H1 (cell line): ENCODE measurements around the gene DNAJC10. TPM values are rescaled to one million over a fixed set of nuclear protein-coding genes. Genes with fewer than 3 reads are reported as not detected.
A peak's percentile ranks its signal among the peaks of the same experiment; 100 is the strongest.

Experiments
- CTCF ChIA-PET: fragments of 300-600 bp; sonication (Branson Sonifier 250); formaldehyde crosslinking; loops from one replicate; lab custom pipeline; 2021; ENCODE audit not compliant: partially characterized antibody; lab: Charles Lee
- POLR2A ChIA-PET: fragments of 300-600 bp; sonication (Branson Sonifier 250); formaldehyde crosslinking; loops from one replicate; lab custom pipeline; 2021; ENCODE audit warnings: inconsistent platforms; ENCODE audit not compliant: partially characterized antibody; lab: Charles Lee
- DNase-seq, 2 experiments: peaks; one replicate each; pipeline versions ENCODE4 v3.0.0 to v3.0.0-alpha.2; 2010 to 2022; ENCODE audit warnings: low spot score in 2 of 2, low read depth in 1 of 2, mixed read lengths in 1 of 2
- FAIRE-seq: peaks from 2 replicates; lab custom pipeline; 2011; peaks lifted over from hg19 to GRCh38; lab: Jason Lieb, UNC
- H2AFZ ChIP-seq: 2 replicates; pipeline ENCODE4 v1.8.1; 2012; ENCODE audit warnings: low read length, inconsistent platforms
- H2AK5ac ChIP-seq: 2 replicates; pipeline ENCODE4 v1.6.1; 2013; ENCODE audit warnings: low read depth, low read length
- H2BK120ac ChIP-seq: replicated peaks from 2 replicates; pipeline ENCODE3; 2013; ENCODE audit warnings: low read depth, low read length, inconsistent platforms
- H2BK12ac ChIP-seq: 2 replicates; pipeline ENCODE4 v1.6.1; 2013; ENCODE audit warnings: low read depth, low read length
- H2BK15ac ChIP-seq: 2 replicates; pipeline ENCODE4 v1.6.1; 2013; ENCODE audit warnings: low read length
- H2BK20ac ChIP-seq: 2 replicates; pipeline ENCODE4 v1.6.1; 2013; ENCODE audit warnings: low read length
- H2BK5ac ChIP-seq: 2 replicates; pipeline ENCODE4 v1.6.1; 2013; ENCODE audit warnings: low read depth, low read length
- H3K14ac ChIP-seq: 2 replicates; pipeline ENCODE4 v1.6.1; 2013; ENCODE audit warnings: inconsistent platforms; ENCODE audit not compliant: insufficient read length
- H3K18ac ChIP-seq: 2 replicates; pipeline ENCODE4 v1.6.1; 2013; ENCODE audit warnings: low read length; ENCODE audit errors: extremely low read depth
- H3K23ac ChIP-seq: 2 replicates; pipeline ENCODE4 v1.6.1; 2013; ENCODE audit warnings: inconsistent platforms; ENCODE audit not compliant: insufficient read length
- H3K23me2 ChIP-seq: 2 replicates; pipeline ENCODE4 v1.6.1; 2013; ENCODE audit warnings: low read depth, low read length
- H3K27ac ChIP-seq: 2 replicates; pipeline ENCODE4 v1.6.1; 2011; ENCODE audit warnings: low read depth, low read length, inconsistent platforms
- H3K27me3 ChIP-seq, 4 experiments: replicated peaks in 1 of 4; 1 replicate in 1 of 4; 2 replicates in 3 of 4; pipeline versions ENCODE4 v1.6.1 to v1.8.1; 2011 to 2013; ENCODE audit warnings: low read length in 3 of 4, mild to moderate bottlenecking in 3 of 4, inconsistent platforms in 2 of 4, mixed read lengths in 2 of 4, moderate library complexity in 1 of 4; ENCODE audit not compliant: control insufficient read depth in 3 of 4, insufficient read depth in 3 of 4; ENCODE audit errors: extremely low read depth in 1 of 4
- H3K36me3 ChIP-seq, 4 experiments: 2 replicates each; pipeline versions ENCODE4 v1.6.1 to v1.8.1; 2011 to 2013; ENCODE audit warnings: mild to moderate bottlenecking in 4 of 4, low read length in 3 of 4, moderate library complexity in 2 of 4, control low read depth in 1 of 4, inconsistent platforms in 1 of 4; ENCODE audit not compliant: insufficient read depth in 4 of 4, control insufficient read depth in 2 of 4
- H3K4ac ChIP-seq: replicated peaks from 2 replicates; pipeline ENCODE3; 2013; ENCODE audit warnings: low read length, low read depth, mixed read lengths, inconsistent platforms; ENCODE audit not compliant: insufficient read length
- H3K4me1 ChIP-seq, 4 experiments: replicated peaks in 1 of 4; 1 replicate in 1 of 4; 2 replicates in 3 of 4; pipeline versions ENCODE4 v1.6.1 to v1.8.1; 2011 to 2013; ENCODE audit warnings: low read length in 3 of 4, inconsistent platforms in 2 of 4, mixed read lengths in 1 of 4; ENCODE audit not compliant: insufficient read depth in 4 of 4, control insufficient read depth in 3 of 4
- H3K4me2 ChIP-seq, 2 experiments: 2 replicates each; pipeline versions ENCODE4 v1.6.1 to v1.8.1; 2011 to 2013; ENCODE audit warnings: low read depth in 2 of 2, low read length in 2 of 2, control low read depth in 1 of 2, inconsistent platforms in 1 of 2, mild to moderate bottlenecking in 1 of 2; ENCODE audit not compliant: insufficient read depth in 1 of 2
- H3K4me3 ChIP-seq, 4 experiments: fragments of 200-600, 300-600 bp in 1 of 4; sonication (generic), shearing (Covaris generic), sonication (Bioruptor Twin) in 1 of 4; 2 replicates each; pipeline versions ENCODE4 v1.5.1 to v1.8.1; 2011 to 2016; ENCODE audit warnings: low read length in 4 of 4, low read depth in 3 of 4, control low read depth in 2 of 4, inconsistent platforms in 2 of 4, mild to moderate bottlenecking in 2 of 4, mixed read lengths in 1 of 4, moderate library complexity in 1 of 4; ENCODE audit not compliant: insufficient read depth in 2 of 4; ENCODE audit errors: extremely low read depth in 1 of 4
- H3K56ac ChIP-seq: replicated peaks from 2 replicates; pipeline ENCODE3; 2013; ENCODE audit warnings: low read depth, mild to moderate bottlenecking, mixed read lengths, low read length, inconsistent platforms; ENCODE audit not compliant: insufficient read length
- H3K79me1 ChIP-seq: 2 replicates; pipeline ENCODE4 v1.6.1; 2013; ENCODE audit warnings: low read depth, low read length, control low read depth
- H3K79me2 ChIP-seq, 2 experiments: 2 replicates each; pipeline versions ENCODE4 v1.6.1 to v1.8.1; 2012 to 2013; ENCODE audit warnings: low read length in 2 of 2, mild to moderate bottlenecking in 2 of 2, inconsistent platforms in 1 of 2; ENCODE audit not compliant: insufficient read depth in 2 of 2, control insufficient read depth in 1 of 2
- H3K9ac ChIP-seq, 4 experiments: replicated peaks in 1 of 4; 1 replicate in 1 of 4; 2 replicates in 3 of 4; pipeline versions ENCODE4 v1.6.1 to v1.8.1; 2011 to 2013; ENCODE audit warnings: low read depth in 3 of 4, low read length in 3 of 4, control low read depth in 2 of 4, mild to moderate bottlenecking in 2 of 4, moderate library complexity in 2 of 4, inconsistent platforms in 1 of 4; ENCODE audit errors: extremely low read depth in 1 of 4
- H3K9me3 ChIP-seq, 2 experiments: 2 replicates each; pipeline versions ENCODE4 v1.6.1 to v1.8.1; 2012 to 2013; ENCODE audit warnings: mild to moderate bottlenecking in 2 of 2, moderate library complexity in 2 of 2, control low read depth in 1 of 2, inconsistent platforms in 1 of 2, low read depth in 1 of 2, low read length in 1 of 2, mixed read lengths in 1 of 2; ENCODE audit not compliant: insufficient read depth in 2 of 2
- H4K20me1 ChIP-seq, 2 experiments: replicated peaks in 1 of 2; 2 replicates each; pipeline versions ENCODE3 to v1.8.1; 2011 to 2013; ENCODE audit warnings: inconsistent platforms in 2 of 2, low read length in 2 of 2, mild to moderate bottlenecking in 1 of 2; ENCODE audit not compliant: insufficient read depth in 2 of 2, control insufficient read depth in 1 of 2
- H4K5ac ChIP-seq: 2 replicates; pipeline ENCODE4 v1.6.1; 2013; ENCODE audit warnings: low read length, low read depth, mixed read lengths, inconsistent platforms; ENCODE audit not compliant: insufficient read length
- H4K8ac ChIP-seq: 2 replicates; pipeline ENCODE4 v1.8.0; 2013; ENCODE audit warnings: mild to moderate bottlenecking, moderate library complexity, low read length, inconsistent platforms; ENCODE audit not compliant: insufficient read depth; ENCODE audit errors: extremely low read depth
- H4K91ac ChIP-seq: replicated peaks from 2 replicates; pipeline ENCODE3; 2013; ENCODE audit warnings: low read length, mixed read lengths, inconsistent platforms; ENCODE audit not compliant: insufficient read length
- CEBPB ChIP-seq: IDR thresholded peaks from 2 replicates; pipeline ENCODE4 v1.6.1; 2012; ENCODE audit warnings: low read depth, low read length
- NANOG ChIP-seq: IDR thresholded peaks from 2 replicates; pipeline ENCODE4 v1.6.1; 2011; ENCODE audit warnings: low read length, low read depth, mild to moderate bottlenecking, inconsistent platforms; ENCODE audit not compliant: insufficient read depth, poor library complexity, severe bottlenecking
- RBBP5 ChIP-seq: IDR thresholded peaks from 2 replicates; pipeline ENCODE4 v1.7.1; 2012; ENCODE audit warnings: low read depth, mild to moderate bottlenecking, inconsistent platforms, low read length, moderate library complexity, borderline replicate concordance
- YY1 ChIP-seq: IDR thresholded peaks from 2 replicates; pipeline ENCODE4 v1.6.1; 2011; ENCODE audit warnings: low read depth, mild to moderate bottlenecking, low read length
- WGBS, 2 experiments: shearing (Covaris generic) in 1 of 2; methylation state at CpG; one replicate each; pipeline versions ENCODE4 v1.1.6 to v1.1.7; 2013 to 2015; ENCODE audit warnings: low lambda C conversion rate in 2 of 2, mixed read lengths in 2 of 2, inconsistent platforms in 1 of 2, low coverage in 1 of 2, missing lambda C conversion rate in 1 of 2; ENCODE audit not compliant: insufficient replicate concordance in 2 of 2, insufficient coverage in 1 of 2, insufficient read length in 1 of 2; ENCODE audit errors: extremely low coverage in 1 of 2, missing lambda C conversion rate in 1 of 2; 5-methylcytosine and 5-hydroxymethylcytosine counted together
- polyA plus RNA-seq, 7 experiments: library from polyadenylated mRNA; depleted of rRNA in 3 of 7; stranded (reverse) in 5 of 7; unstranded in 2 of 7; fragments of >200 nt in 5 of 7; fragments of 200-250 nt in 2 of 7; gene quantifications; 1 replicate in 5 of 7; 2 replicates in 1 of 7; 4 replicates in 1 of 7; pipeline versions ENCODE4 v1.2.1 to v1.2.3, GENCODE V29; 2011 to 2013; ENCODE audit warnings: missing spikeins in 2 of 7, mixed read lengths in 2 of 7
- total RNA-seq: library from RNA; stranded (reverse); fragmentation: NEBNext Ultra II Directional; extraction: Animal tissue kit (Norgen Biotek cat#: 25700); gene quantifications from 2 replicates; pipeline ENCODE4 v1.2.1, GENCODE V29; 2021

Gene DNAJC10
- total and polyA plus RNA-seq, 2 of the 8 experiments (the other 6 are each of a cell fraction or from before 2014, with no cell fraction given), result 23.2 to 121 TPM

DNA sequence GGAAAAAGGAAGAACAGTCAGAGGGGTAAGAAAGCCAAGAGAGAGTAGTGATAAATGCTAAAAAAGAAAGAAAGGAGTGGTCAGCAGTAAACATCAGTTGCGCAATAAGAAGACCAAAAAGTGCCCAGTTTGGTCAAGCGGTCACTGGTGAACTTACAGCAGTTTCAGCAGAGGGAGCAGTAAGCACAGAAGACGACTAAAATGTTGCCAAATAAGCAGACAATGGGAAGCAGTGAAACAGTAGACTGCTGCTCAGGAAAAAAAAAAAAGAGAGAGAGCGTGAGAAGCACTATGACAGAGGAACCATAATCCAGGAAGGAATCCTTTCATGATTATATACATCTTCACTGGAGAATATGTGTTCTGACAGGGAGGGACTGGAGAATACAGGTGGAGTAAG is 45.8 kb downstream of the DNAJC10 start:
- H3K79me1 ChIP-seq, result no peaks in the 10 kb centered on the region
- no peak overlapping the region for H3K56ac ChIP-seq
- no peak overlapping the region for H4K5ac ChIP-seq
- H3K23ac ChIP-seq, result no peak overlapping the region
- no peak overlapping the region for H3K18ac ChIP-seq
- H2BK5ac ChIP-seq, result no peak overlapping the region
- FAIRE-seq, result no peak
- DNase-seq, result no peak
- WGBS, 2 experiments, result 92% methylated on average over 3 of the region's 4 CpGs; no CpG with 5 or more reads in 1 of the 2 experiments
- no peaks in the 10 kb centered on the region for H3K9me3 ChIP-seq
- no peak overlapping the region for H2BK12ac ChIP-seq
- no peaks in the 10 kb centered on the region for H3K27me3 ChIP-seq
- H3K14ac ChIP-seq, result no peak overlapping the region
- no peak overlapping the region for H3K4me2 ChIP-seq
- H2AK5ac ChIP-seq, result no peak overlapping the region
- no peak overlapping the region for H4K8ac ChIP-seq
- no peaks in the 10 kb centered on the region for H3K23me2 ChIP-seq
- no peak overlapping the region for H3K9ac ChIP-seq
- H4K91ac ChIP-seq, result no peak overlapping the region
- no peaks in the 10 kb centered on the region for H3K4me1 ChIP-seq
- H2BK15ac ChIP-seq, result no peak overlapping the region
- H3K4me3 ChIP-seq, result no peak overlapping the region
- POLR2A ChIA-PET, result no interaction called here
- no peak overlapping the region for H3K4ac ChIP-seq
- no peak overlapping the region for H2BK120ac ChIP-seq
- no peaks in the 10 kb centered on the region for H3K79me2 ChIP-seq
- peaks cover 6 to 74% (median 38%) of the 10 kb centered on the region in 4 experiments for H3K36me3 ChIP-seq
- H2BK20ac ChIP-seq, result no peak overlapping the region
- no peak overlapping the region for H3K27ac ChIP-seq
- no peaks in the 10 kb centered on the region for H4K20me1 ChIP-seq
- CTCF ChIA-PET, result interaction anchor here (1.2 to 6.9 kb wide), 6 partner anchors 17 to 411 kb away, joined by 4 to 65 read pairs (median 6); no protein-coding TSS in a partner anchor
- no peak overlapping the region for H2AFZ ChIP-seq
- TF ChIP-seq YY1 (no peak), NANOG (no peak), RBBP5 (no peak), CEBPB (peak; percentile 89)
